Measurements from ENCODE around the gene WBP1L. TPM values are rescaled to one million over a fixed set of nuclear protein-coding genes. Genes with fewer than 3 reads are reported as not detected.

Gene WBP1L
- total and polyA plus RNA-seq, 2 experiments from 2014 or later: 7.0 to 55.7 TPM

DNA sequence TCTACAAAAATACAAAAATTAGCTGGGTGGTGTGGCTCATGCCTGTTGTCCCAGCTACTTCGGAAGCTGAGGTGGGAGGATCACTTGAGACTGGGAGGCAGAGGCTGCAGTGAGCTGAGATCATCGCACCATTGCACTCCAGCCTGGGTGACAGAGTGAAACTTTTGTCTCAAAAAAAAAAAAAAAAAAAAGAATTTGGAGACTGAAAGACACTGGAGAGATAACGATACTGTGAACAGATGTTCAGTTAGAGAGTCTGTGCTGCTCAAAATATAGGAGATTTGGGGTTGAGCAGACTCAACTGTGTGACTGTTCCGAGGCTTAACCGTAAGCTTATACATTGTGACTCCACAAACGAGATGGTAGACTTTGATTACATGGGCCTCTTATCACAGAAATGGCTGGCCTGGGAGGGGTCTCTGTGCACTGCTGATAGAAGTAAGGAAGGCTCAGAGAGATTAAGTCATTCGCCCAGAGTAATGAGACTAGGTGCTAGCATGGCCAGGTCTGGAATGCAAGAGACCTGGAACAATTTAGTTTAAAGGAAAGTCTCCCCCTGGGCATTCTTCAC lies 19.4 kb downstream of the WBP1L start:
- no peak overlapping the region for H3K4me3 ChIP-seq
- no peaks in the 10 kb centered on the region; the same call in 1 of the 2 replicates for H3K4me1 ChIP-seq (ENCODE audit: insufficient read depth)
- Mint-ChIP-seq H3K36me3 (ENCODE audit: low read depth) (no peaks in the 10 kb centered on the region), H3K4me1 (peaks cover 9% of the 10 kb centered on the region), H3K4me3 (no peak overlapping the region), H3K9me3 (no peaks in the 10 kb centered on the region), H3K27ac (no peak overlapping the region), H3K27me3 (ENCODE audit: insufficient read depth, low read depth, poor library complexity) (peaks cover 6% of the 10 kb centered on the region)
- ATAC-seq (no peak), DNase-seq (ENCODE audit: low spot score) (no peak)
- H3K36me3 ChIP-seq (ENCODE audit: insufficient read depth): no peaks in the 10 kb centered on the region
- no peaks in the 10 kb centered on the region for H3K9me2 ChIP-seq (ENCODE audit: insufficient read depth)
- peaks cover 5% of the 10 kb centered on the region for H3K79me2 ChIP-seq (replicated peaks; ENCODE audit: insufficient read depth)
- H3F3A ChIP-seq (replicated peaks; ENCODE audit: low read depth): 0 out of 2 replicates have a peak, but pooled peaks cover 3% of the 10 kb centered on the region
- no peak overlapping the region for H3K27ac ChIP-seq (ENCODE audit: low read depth)
- H3K27me3 ChIP-seq (ENCODE audit: insufficient read depth): no peaks in the 10 kb centered on the region
- no peaks in the 10 kb centered on the region; the same call in none of the 2 replicates for H4K20me1 ChIP-seq (replicated peaks; ENCODE audit: insufficient read depth)
- no peak overlapping the region for H2AFZ ChIP-seq
- TF ChIP-seq NANOG (IDR thresholded peaks at IDR 0.05; ENCODE audit: borderline replicate concordance) (no peak), CREB1 (CRISPR knock-in tag; IDR thresholded peaks at IDR 0.05; ENCODE audit: low read depth) (no peak), ZNF114 (CRISPR knock-in tag; IDR thresholded peaks at IDR 0.05) (no peak), STAT1 (IDR thresholded peaks at IDR 0.05; ENCODE audit: unreplicated experiment) (no peak), EZH2 (IDR thresholded peaks at IDR 0.05; ENCODE audit: low read depth, unreplicated experiment) (no peak), JUNB (IDR thresholded peaks at IDR 0.05; ENCODE audit: unreplicated experiment) (no peak), ZNF331 (CRISPR knock-in tag; IDR thresholded peaks at IDR 0.05; ENCODE audit: low read depth) (no peak), POLR2AphosphoS5 (IDR thresholded peaks at IDR 0.05; ENCODE audit: low read depth) (no peak), EZH2phosphoT487 (IDR thresholded peaks at IDR 0.05; ENCODE audit: unreplicated experiment) (no peak)
- TF ChIP-seq, protein P1, sequence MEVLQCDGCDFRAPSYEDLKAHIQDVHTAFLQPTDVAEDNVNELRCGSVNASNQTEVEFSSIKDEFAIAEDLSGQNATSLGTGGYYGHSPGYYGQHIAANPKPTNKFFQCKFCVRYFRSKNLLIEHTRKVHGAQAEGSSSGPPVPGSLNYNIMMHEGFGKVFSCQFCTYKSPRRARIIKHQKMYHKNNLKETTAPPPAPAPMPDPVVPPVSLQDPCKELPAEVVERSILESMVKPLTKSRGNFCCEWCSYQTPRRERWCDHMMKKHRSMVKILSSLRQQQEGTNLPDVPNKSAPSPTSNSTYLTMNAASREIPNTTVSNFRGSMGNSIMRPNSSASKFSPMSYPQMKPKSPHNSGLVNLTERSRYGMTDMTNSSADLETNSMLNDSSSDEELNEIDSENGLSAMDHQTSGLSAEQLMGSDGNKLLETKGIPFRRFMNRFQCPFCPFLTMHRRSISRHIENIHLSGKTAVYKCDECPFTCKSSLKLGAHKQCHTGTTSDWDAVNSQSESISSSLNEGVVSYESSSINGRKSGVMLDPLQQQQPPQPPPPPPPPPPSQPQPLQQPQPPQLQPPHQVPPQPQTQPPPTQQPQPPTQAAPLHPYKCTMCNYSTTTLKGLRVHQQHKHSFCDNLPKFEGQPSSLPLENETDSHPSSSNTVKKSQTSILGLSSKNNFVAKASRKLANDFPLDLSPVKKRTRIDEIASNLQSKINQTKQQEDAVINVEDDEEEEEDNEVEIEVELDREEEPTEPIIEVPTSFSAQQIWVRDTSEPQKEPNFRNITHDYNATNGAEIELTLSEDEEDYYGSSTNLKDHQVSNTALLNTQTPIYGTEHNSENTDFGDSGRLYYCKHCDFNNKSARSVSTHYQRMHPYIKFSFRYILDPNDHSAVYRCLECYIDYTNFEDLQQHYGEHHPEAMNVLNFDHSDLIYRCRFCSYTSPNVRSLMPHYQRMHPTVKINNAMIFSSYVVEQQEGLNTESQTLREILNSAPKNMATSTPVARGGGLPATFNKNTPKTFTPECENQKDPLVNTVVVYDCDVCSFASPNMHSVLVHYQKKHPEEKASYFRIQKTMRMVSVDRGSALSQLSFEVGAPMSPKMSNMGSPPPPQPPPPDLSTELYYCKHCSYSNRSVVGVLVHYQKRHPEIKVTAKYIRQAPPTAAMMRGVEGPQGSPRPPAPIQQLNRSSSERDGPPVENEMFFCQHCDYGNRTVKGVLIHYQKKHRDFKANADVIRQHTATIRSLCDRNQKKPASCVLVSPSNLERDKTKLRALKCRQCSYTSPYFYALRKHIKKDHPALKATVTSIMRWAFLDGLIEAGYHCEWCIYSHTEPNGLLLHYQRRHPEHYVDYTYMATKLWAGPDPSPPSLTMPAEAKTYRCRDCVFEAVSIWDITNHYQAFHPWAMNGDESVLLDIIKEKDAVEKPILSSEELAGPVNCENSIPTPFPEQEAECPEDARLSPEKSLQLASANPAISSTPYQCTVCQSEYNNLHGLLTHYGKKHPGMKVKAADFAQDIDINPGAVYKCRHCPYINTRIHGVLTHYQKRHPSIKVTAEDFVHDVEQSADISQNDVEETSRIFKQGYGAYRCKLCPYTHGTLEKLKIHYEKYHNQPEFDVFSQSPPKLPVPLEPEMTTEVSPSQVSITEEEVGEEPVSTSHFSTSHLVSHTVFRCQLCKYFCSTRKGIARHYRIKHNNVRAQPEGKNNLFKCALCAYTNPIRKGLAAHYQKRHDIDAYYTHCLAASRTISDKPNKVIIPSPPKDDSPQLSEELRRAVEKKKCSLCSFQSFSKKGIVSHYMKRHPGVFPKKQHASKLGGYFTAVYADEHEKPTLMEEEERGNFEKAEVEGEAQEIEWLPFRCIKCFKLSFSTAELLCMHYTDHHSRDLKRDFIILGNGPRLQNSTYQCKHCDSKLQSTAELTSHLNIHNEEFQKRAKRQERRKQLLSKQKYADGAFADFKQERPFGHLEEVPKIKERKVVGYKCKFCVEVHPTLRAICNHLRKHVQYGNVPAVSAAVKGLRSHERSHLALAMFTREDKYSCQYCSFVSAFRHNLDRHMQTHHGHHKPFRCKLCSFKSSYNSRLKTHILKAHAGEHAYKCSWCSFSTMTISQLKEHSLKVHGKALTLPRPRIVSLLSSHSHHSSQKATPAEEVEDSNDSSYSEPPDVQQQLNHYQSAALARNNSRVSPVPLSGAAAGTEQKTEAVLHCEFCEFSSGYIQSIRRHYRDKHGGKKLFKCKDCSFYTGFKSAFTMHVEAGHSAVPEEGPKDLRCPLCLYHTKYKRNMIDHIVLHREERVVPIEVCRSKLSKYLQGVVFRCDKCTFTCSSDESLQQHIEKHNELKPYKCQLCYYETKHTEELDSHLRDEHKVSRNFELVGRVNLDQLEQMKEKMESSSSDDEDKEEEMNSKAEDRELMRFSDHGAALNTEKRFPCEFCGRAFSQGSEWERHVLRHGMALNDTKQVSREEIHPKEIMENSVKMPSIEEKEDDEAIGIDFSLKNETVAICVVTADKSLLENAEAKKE (CRISPR knock-in tag; IDR thresholded peaks at IDR 0.05): no peak
- TF ChIP-seq, protein P2, sequence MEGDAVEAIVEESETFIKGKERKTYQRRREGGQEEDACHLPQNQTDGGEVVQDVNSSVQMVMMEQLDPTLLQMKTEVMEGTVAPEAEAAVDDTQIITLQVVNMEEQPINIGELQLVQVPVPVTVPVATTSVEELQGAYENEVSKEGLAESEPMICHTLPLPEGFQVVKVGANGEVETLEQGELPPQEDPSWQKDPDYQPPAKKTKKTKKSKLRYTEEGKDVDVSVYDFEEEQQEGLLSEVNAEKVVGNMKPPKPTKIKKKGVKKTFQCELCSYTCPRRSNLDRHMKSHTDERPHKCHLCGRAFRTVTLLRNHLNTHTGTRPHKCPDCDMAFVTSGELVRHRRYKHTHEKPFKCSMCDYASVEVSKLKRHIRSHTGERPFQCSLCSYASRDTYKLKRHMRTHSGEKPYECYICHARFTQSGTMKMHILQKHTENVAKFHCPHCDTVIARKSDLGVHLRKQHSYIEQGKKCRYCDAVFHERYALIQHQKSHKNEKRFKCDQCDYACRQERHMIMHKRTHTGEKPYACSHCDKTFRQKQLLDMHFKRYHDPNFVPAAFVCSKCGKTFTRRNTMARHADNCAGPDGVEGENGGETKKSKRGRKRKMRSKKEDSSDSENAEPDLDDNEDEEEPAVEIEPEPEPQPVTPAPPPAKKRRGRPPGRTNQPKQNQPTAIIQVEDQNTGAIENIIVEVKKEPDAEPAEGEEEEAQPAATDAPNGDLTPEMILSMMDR (conservative IDR thresholded peaks at IDR 0.05; ENCODE audit: low read depth in 2 of 2): no peak
- TF ChIP-seq, protein P3, sequence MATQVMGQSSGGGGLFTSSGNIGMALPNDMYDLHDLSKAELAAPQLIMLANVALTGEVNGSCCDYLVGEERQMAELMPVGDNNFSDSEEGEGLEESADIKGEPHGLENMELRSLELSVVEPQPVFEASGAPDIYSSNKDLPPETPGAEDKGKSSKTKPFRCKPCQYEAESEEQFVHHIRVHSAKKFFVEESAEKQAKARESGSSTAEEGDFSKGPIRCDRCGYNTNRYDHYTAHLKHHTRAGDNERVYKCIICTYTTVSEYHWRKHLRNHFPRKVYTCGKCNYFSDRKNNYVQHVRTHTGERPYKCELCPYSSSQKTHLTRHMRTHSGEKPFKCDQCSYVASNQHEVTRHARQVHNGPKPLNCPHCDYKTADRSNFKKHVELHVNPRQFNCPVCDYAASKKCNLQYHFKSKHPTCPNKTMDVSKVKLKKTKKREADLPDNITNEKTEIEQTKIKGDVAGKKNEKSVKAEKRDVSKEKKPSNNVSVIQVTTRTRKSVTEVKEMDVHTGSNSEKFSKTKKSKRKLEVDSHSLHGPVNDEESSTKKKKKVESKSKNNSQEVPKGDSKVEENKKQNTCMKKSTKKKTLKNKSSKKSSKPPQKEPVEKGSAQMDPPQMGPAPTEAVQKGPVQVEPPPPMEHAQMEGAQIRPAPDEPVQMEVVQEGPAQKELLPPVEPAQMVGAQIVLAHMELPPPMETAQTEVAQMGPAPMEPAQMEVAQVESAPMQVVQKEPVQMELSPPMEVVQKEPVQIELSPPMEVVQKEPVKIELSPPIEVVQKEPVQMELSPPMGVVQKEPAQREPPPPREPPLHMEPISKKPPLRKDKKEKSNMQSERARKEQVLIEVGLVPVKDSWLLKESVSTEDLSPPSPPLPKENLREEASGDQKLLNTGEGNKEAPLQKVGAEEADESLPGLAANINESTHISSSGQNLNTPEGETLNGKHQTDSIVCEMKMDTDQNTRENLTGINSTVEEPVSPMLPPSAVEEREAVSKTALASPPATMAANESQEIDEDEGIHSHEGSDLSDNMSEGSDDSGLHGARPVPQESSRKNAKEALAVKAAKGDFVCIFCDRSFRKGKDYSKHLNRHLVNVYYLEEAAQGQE (IDR thresholded peaks at IDR 0.05; ENCODE audit: unreplicated experiment): no peak
- TF ChIP-seq, protein P4, sequence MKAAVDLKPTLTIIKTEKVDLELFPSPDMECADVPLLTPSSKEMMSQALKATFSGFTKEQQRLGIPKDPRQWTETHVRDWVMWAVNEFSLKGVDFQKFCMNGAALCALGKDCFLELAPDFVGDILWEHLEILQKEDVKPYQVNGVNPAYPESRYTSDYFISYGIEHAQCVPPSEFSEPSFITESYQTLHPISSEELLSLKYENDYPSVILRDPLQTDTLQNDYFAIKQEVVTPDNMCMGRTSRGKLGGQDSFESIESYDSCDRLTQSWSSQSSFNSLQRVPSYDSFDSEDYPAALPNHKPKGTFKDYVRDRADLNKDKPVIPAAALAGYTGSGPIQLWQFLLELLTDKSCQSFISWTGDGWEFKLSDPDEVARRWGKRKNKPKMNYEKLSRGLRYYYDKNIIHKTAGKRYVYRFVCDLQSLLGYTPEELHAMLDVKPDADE (IDR thresholded peaks at IDR 0.05): no peak
- H3K4me2 ChIP-seq: no peak overlapping the region
